Parathyroid adenoma (tissue), 2 donors: Measurements from ENCODE around the gene KDM3B.

Experiments used
- H2AFZ ChIP-seq: fragments of 300-600 bp; sonication (generic); one replicate; pipeline ENCODE4 v1.7.0; 2017; ENCODE audit warnings: antibody characterized with exemption, mild to moderate bottlenecking
- H3K27ac ChIP-seq: fragments of 300-600 bp; sonication (generic); one replicate; pipeline ENCODE4 v1.7.0; 2017
- H3K27me3 ChIP-seq: fragments of 300-600 bp; sonication (generic); one replicate; pipeline ENCODE4 v1.7.0; 2017; ENCODE audit warnings: low read length; ENCODE audit not compliant: control insufficient read depth, insufficient read depth
- H3K36me3 ChIP-seq: fragments of 300-600 bp; sonication (generic); one replicate; pipeline ENCODE4 v1.7.0; 2017; ENCODE audit warnings: low read length; ENCODE audit not compliant: control insufficient read depth, insufficient read depth
- H3K4me1 ChIP-seq: fragments of 300-600 bp; sonication (generic); one replicate; pipeline ENCODE4 v1.7.0; 2017; ENCODE audit warnings: control low read depth
- H3K4me2 ChIP-seq: fragments of 300-600 bp; sonication (generic); one replicate; pipeline ENCODE4 v1.7.0; 2017; ENCODE audit warnings: low read length
- H3K4me3 ChIP-seq: fragments of 300-600 bp; sonication (generic); one replicate; pipeline ENCODE4 v1.7.0; 2017; ENCODE audit warnings: low read depth, low read length
- H3K79me2 ChIP-seq: fragments of 300-600 bp; sonication (generic); one replicate; pipeline ENCODE4 v1.7.0; 2017; ENCODE audit warnings: control low read depth
- H3K9ac ChIP-seq: fragments of 300-600 bp; sonication (generic); one replicate; pipeline ENCODE4 v1.7.0; 2017; ENCODE audit warnings: mild to moderate bottlenecking
- H3K9me3 ChIP-seq: fragments of 300-600 bp; sonication (generic); one replicate; pipeline ENCODE4 v1.7.0; 2017; ENCODE audit warnings: low read length; ENCODE audit not compliant: control insufficient read depth
- TF ChIP-seq, protein P1 (sequence below): fragments of 300-600 bp; sonication (generic); IDR thresholded peaks from one replicate; pipeline ENCODE4 v1.7.0; 2017; ENCODE audit warnings: antibody characterized with exemption, mild to moderate bottlenecking
- donor health status: primary hyperparathyroidism.

KDM3B gene

DNA sequence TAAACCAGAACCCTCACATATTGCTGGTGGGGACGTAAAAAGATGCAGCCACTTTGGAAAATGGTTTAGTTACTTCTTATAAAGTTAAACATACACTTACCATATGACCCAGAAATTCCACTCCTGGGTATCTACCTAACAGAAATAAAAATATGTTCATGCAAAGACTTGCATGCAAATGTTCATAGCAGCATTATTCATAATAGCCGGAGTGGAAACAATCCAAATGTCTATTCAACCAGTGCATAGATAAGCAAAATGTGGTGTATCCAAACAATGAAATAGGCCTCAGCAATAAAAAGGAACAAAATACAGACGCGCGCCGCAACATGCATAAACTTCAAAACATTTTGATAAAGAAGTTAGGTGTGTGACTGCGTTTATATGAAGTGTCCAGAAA lies 124.4 kb downstream of the KDM3B start:
- H3K9me3 ChIP-seq, result no peaks in the 10 kb centered on the region
- H3K27me3 ChIP-seq, result no peaks in the 10 kb centered on the region
- no peak overlapping the region for H2AFZ ChIP-seq
- no peak overlapping the region for H3K27ac ChIP-seq
- H3K4me2 ChIP-seq, result no peak overlapping the region
- no peak overlapping the region for H3K4me3 ChIP-seq
- H3K36me3 ChIP-seq, result no peaks in the 10 kb centered on the region
- H3K4me1 ChIP-seq, result peaks cover 5% of the 10 kb centered on the region
- no peaks in the 10 kb centered on the region for H3K79me2 ChIP-seq
- TF ChIP-seq, protein P1, sequence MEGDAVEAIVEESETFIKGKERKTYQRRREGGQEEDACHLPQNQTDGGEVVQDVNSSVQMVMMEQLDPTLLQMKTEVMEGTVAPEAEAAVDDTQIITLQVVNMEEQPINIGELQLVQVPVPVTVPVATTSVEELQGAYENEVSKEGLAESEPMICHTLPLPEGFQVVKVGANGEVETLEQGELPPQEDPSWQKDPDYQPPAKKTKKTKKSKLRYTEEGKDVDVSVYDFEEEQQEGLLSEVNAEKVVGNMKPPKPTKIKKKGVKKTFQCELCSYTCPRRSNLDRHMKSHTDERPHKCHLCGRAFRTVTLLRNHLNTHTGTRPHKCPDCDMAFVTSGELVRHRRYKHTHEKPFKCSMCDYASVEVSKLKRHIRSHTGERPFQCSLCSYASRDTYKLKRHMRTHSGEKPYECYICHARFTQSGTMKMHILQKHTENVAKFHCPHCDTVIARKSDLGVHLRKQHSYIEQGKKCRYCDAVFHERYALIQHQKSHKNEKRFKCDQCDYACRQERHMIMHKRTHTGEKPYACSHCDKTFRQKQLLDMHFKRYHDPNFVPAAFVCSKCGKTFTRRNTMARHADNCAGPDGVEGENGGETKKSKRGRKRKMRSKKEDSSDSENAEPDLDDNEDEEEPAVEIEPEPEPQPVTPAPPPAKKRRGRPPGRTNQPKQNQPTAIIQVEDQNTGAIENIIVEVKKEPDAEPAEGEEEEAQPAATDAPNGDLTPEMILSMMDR, result no peak
- no peak overlapping the region for H3K9ac ChIP-seq

DNA sequence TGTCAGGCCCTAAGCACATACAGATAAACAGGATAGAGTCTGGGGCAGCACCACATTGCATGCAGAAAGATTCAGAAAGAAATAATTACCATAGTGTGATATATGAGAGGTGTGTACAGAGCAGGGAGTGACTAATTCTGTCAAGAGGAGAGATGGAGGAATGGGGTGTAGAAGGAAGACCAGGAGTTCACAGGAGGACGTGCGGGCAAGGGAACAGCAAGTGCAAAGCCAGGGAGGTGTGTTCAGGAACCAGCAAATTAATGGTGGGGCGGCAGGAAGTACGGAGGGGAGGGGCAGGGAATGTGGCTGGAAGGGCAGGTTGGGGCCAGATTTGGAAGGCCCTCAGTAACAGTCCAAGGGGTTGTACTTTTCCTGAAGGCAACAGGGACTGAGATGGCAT lies 130.2 kb downstream of the KDM3B start:
- H3K79me2 ChIP-seq, result no peaks in the 10 kb centered on the region
- H3K27me3 ChIP-seq, result no peaks in the 10 kb centered on the region
- H3K9me3 ChIP-seq, result no peaks in the 10 kb centered on the region
- H3K4me2 ChIP-seq, result no peak overlapping the region
- no peak overlapping the region for H3K4me3 ChIP-seq
- H2AFZ ChIP-seq, result no peak overlapping the region
- H3K9ac ChIP-seq, result no peak overlapping the region
- H3K4me1 ChIP-seq, result no peaks in the 10 kb centered on the region
- no peak overlapping the region for H3K27ac ChIP-seq
- TF ChIP-seq, protein P1, result no peak
- H3K36me3 ChIP-seq, result no peaks in the 10 kb centered on the region
